Astrocyte of the hippocampus (primary cell): ENCODE data around the gene KIF24.
"Not testable (repeated sequence)": the region's sequence is repeated elsewhere in the genome, so short reads cannot be mapped to it uniquely, and the experiment has no call there.

Source experiments
- DNase-seq: peaks from one replicate; pipeline ENCODE4 v3.0.0; 2011; ENCODE audit warnings: low read depth, low spot score

The KIF24 gene

DNA sequence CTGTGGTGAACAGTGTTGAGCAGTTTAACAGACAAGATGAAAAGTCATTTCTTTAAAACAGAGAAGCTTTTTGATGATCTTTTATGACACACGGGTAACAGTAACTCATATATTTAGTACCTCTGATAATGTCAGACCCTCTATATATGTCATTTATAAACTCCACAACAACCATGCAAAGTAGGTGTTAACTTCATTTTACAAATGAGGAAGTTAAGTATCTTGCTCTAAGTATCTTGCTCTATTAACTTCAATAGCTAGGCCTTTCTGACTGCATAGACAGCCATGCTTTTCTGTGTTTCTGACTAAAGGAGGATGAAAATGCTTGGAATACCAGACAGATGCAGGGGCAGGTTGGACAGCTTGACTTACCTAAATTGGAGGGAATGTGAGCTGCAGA lies 2.1 kb upstream of the KIF24 start:
- DNase-seq = no peak

DNA sequence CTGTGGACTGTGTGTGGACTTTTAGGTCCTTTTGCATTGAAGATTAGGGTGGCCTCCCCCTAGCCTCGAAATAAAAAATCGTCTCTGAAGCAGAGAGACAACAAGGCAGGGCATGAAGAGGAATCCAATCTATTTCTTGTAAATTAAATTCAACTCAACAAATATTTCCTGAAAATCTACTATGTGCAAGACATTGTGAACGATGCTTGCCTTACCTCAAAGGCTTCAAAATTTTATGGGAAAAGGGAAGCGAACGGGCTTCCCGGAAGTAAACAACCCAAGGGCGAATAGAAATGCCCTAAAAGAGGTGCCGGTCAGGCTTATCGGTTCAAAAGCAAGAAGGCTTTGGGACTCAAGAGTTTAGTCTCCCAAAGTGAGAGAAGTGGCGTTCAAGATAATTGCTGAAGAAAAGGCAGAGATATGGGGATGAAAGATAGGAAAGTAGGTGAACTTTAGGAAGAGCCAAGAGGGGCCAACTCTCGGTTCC lies 525 bp downstream of the KIF24 start:
- DNase-seq = no peak

DNA sequence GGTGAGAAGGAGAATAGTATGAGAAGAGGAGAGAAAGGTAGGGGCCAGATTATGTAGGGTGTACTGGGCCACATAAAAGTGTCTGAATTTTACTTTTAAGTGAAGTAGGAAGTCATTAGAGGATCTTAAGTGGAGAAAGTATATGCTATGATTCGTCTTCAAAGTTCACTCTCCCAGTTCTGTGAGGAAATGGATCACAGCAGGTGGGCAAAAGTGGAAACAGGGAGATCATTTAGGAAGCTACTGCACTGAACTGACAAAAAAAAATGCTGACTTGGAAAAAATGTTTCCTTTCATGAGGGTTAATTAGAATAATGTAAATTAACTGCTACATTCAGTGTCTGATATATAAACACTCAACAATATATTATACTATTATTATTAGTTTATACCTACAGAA lies 2.4 kb downstream of the KIF24 start:
- DNase-seq = no peak

DNA sequence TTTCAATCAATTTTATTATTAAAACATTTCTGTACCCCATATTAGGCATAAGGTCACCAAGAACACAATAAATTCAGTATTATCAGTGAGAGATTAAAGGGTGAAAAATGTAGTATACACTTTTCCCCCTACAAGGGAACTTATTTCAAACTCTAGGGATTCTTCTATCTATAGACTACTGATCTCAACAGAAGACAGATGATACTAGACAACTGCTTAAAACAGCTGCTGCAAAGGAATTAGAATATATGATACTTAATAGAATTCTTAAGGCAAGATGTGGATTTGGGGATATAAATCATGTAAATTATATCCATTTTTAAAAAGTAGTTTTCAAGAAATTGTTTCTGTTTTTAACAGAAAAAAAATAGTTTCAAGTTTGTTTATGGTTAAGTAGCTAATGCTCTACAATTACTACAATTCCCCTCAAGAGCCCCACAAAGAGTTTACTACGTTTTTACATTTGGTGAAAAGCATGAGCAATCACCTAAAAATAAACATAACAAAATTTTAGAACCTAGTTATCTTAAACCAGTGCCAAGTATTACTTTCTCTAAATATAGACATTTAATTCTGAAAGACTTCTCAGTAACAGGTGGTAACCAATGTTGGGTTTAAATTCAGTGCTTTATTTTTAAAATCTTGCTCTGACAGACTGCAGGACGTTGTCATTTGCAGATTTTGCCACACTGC lies 6.0 kb downstream of the KIF24 start:
- DNase-seq = no peak

DNA sequence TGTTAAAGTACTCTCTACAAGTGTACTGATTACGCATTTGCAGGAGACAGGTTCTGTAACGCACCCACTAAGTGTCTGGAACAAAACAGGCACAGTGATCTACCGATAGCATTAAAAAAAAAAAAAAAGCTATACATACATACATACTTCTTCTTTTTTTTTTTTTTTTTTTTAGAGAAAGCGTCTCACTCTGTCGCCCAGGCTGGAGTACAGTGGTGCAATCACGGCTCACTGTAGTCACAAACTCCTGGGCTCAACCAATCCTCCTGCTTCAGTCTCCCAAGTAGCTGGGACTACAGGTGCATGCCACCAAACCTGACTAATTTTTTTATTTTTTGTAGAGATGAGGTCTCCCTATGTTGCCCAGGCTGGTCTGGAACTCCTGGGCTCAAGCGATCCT lies 7.6 kb downstream of the KIF24 start:
- no peak for DNase-seq

DNA sequence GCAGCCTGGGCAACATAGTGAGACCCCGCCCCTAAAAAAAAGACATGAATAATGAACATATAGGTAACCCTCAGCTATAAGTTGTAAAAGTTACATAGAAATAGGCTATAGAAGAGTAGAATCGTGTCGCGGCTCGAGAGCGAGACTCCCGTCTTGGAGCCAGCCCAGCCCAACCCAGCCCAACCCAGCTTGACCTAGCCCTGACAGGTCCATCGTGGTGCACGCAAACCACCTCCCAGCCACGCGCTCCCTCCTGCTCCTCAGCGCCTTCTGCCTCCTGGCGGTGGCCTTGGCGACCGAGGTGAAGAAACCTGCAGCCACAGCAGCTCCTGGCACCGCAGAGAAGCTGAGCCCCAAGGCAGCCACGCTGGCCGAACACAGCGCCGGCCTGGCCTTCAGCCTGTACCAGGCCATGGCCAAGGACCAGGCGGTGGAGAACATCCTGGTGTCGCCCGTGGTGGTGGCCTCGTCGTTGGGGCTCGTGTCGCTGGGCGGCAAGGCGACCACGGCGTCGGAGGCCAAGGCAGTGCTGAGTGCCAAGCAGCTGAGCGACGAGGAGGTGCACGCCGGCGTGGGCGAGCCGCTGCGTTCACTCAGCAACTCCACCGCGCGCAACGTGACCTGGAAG lies 10.8 kb downstream of the KIF24 start:
- DNase-seq = no peak

DNA sequence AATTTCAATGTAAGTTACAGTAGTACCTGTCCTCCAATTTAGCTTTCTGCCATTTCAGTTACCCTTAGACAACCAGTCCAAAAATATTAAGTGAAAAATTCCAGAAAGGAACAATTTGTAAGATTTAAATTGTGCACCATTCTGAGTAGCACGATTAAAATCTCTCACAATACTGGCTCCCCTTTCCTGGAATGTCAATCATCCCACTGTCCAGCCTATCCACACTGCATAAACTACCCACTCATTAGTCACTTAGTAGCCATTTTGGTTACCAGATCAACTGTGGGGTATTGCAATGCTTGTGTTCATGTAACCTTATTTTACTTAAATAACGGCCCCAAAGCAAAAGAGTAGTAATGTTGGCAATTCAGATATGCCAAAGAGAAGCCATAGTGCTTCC lies 11.6 kb downstream of the KIF24 start:
- DNase-seq = no peak

DNA sequence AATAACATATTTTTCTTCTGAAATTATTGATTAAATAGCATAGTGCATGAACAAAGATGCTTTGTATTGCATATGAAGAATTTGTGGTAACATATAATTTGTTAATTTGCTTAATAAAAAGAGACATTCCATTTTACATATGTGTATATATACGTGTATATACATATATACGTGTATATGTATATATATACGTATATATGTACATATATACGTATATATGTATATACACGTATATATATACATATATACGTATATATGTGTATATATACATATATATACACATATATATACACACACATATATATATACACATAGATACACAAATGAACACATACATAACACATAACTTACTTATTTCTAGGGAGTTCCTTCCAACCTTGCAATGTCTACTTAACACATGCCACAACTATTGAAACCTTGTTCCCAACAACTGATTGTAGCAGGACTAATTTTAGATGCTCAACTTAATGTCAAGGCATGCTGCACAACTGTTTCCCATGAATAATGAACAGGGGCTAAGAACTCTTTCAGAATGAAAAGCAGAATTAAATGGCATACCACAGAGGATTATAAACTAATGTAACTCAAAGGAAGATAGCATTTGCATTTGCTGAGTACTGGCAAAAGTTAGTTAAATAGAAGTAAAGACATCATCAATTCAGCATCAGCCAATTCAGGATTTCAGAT lies 17.4 kb downstream of the KIF24 start:
- DNase-seq = peak; percentile 45

DNA sequence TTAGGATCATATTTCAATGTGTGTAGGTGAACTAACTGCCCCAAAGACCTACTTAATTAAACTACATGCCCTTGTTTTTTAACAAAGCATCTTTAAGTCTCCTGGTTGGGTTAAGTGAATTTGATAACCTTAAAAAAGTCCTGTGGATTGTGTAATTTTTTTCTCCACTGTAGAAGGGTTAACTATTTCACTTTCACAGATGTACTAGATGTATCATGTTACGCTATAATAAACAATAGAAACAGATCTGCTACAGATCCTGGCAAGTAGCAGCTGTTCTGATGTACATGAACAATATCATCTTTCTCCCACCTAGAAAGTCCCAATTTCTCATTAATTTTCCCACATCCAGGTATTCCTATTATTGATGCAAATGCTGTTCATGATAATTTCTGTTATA lies 18.9 kb downstream of the KIF24 start:
- DNase-seq = no peak

DNA sequence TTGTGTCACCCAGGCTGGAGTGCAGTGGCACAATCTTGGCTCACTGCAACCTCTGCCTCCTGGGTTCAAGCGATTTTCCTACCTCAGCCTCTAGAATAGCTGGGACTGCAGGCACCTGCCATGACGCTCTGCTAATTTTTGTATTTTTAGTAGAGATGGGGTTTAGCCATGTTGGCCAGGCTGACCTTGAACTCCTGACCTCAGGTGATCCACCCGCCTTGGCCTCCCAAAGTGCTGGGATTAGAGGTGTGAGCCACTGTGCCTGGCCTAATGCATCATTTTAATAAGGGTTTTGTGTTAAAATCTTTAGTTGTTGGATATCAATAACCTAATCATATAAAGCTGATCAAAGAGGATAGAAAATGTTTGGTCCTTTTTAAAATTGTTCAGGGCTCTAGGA lies 20.8 kb downstream of the KIF24 start:
- not testable (repeated sequence) for DNase-seq

DNA sequence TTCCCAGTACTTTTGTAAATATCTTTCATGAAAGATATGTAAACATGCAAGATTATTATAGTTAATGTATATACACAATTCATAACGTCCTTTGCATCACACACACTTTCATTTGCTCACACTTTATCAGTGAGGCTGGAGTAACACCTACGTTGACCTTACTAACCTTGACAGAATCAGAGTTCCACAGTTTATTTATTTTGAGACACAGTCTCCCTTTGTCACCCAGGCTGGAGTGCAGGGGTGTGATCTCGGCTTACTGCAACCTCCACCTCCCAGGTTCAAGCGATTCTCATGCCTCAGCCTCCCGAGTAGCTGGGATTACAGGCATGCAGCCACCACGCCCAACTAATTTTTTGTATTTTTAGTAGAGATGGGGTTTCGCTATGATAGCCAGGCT lies 28.0 kb downstream of the KIF24 start:
- DNase-seq = not testable (repeated sequence)

DNA sequence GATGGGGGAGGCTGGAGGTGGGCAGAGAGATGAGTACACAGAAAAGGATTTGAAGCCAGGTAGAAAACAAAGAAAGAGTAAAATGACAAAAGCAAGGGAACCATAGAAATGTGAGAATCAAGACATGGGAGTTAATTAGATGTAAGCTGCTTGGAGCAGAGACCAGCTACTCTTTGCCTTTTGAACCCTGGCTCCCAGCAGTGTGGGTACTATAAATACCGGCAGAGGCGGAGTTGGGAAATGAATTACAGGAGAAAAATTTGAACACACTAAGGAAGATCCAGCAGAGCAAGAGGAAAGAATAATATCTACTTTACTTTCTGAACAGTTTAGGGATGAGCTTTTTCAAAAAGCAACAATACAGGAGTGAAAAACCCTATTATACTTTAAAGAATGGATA lies 36.5 kb downstream of the KIF24 start:
- no peak for DNase-seq

DNA sequence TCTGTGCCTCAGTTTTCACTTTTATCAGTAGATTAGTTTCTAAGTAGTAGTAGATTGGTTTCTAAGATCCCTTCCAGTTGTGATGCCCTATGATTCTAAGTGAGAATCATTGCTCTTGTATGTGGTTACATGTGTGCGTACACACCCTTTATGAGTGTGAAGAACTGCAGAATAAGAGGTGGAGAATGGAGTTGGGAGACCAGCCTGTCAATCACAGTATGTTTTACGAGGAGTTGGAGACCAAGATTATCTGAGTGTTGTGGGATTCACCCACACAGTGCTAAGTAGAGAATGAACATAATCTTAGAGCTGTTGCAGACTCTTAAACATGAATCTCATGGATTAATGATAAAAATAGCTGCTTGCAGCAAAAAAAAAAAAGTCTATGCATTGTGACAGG lies 37.6 kb downstream of the KIF24 start:
- no peak for DNase-seq

DNA sequence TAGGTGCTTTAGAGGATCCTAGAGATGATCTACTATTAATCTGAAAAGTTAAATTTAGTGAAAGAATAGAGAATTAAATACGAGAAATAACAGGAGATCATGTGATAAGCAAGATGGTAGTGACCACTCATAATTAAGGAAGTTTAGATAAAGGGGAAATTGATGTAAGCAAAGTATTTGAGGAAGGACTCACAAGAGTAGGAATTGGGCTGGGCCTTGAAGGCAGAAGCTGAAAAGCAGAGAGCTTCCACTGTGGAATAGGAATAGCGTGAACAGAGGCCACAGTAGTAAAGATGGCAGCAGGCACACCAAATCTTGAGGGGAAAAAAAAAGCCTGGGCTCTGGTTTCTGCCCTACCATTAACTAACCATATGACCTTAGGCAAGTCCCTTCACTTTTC lies 38.0 kb downstream of the KIF24 start:
- DNase-seq = no peak

DNA sequence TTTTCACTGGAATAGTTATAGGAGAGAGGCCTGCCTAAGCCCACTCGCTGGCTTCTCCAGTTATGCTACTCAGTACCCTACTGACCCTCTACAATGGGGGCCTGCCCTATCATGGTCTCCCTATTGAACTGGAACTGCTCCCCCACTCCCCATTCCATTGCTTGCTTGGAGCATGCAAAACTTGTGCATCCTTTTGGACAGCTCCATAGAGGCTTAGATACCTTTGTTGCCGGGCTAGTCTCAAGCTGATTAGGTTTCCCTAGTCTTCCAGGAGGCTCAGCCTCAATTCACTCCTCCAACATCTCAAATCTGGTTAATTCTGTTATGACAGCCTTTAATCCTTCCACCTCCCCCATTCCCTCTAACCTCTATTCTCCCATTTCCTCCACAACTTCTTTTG lies 39.9 kb downstream of the KIF24 start:
- no peak for DNase-seq

DNA sequence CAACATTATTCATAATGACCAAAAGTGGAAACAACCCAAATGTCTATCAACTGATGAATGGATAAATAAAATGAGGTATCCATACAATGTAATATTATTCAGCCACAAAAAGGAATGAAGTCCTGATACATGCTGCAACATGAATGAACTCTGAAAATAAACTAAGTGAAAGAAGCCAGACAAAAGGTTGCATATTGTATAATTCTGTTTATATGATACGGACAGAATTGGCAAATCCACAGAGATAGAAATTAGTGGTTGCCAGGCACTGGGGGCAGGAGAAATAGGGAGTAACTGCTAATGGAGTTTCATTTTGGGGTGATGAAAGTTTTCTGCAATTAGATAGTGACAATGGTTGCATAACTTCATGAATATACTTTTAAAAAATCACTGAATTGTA lies 47.0 kb downstream of the KIF24 start:
- DNase-seq = no peak

DNA sequence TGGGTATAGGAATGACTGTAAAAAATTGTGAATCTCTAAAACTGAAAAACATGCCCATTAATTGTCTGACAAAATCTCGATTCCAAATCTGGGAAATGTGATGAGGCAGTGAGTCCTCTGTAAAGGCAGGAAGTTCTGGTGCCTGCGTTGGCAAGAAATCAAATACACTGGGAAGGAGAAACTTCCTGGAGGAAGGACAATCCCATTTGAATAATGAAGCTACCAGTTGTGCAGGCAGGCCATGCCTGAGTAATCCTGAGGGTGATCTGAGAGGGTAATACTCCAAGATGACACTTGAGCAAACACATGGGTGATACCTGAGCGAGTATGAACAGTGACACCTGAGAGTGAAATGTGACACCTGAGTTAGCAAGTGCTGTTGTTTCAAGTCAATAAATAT lies 49.7 kb downstream of the KIF24 start:
- DNase-seq = no peak
